ENCODE data around the gene IL17RD.

- peak; percentile 54 to 59 for TF ChIP-seq CTCF (conservative IDR thresholded peaks at IDR 0.05; ENCODE audit: low read depth in 2 of 2)
- TF ChIP-seq REST (IDR thresholded peaks at IDR 0.05; ENCODE audit: unreplicated experiment) = no peak
- no peak for TF ChIP-seq EZH2 (IDR thresholded peaks at IDR 0.05; ENCODE audit: low read depth, unreplicated experiment)
- TF ChIP-seq POLR2AphosphoS5 (IDR thresholded peaks at IDR 0.05; ENCODE audit: low read depth) = no peak
- TF ChIP-seq ETS1 (IDR thresholded peaks at IDR 0.05) = no peak
- TF ChIP-seq CREB1 (CRISPR knock-in tag; IDR thresholded peaks at IDR 0.05; ENCODE audit: low read depth) = no peak
- no peak for TF ChIP-seq JUNB (IDR thresholded peaks at IDR 0.05; ENCODE audit: unreplicated experiment)
- TF ChIP-seq EZH2phosphoT487 (IDR thresholded peaks at IDR 0.05; ENCODE audit: unreplicated experiment) = no peak
- TF ChIP-seq STAT1 (IDR thresholded peaks at IDR 0.05; ENCODE audit: unreplicated experiment) = no peak
Measured at GRCh38 chr3:57112206-57112605, 52.9 kb downstream of the IL17RD start.
